HUES48 (cell line): ENCODE results near the gene CDIPT.
A peak's percentile ranks its signal among the peaks of the same experiment; 100 is the strongest.
"Not testable (repeated sequence)": the region's sequence is repeated elsewhere in the genome, so short reads cannot be mapped to it uniquely, and the experiment has no call there.

ENCODE experiments used
- H3K27ac ChIP-seq: one replicate; pipeline ENCODE4 v1.7.0; 2013; ENCODE audit warnings: low read depth, low read length, inconsistent platforms
- H3K27me3 ChIP-seq: 2 replicates; pipeline ENCODE4 v1.6.1; 2013; ENCODE audit warnings: mild to moderate bottlenecking, low read length; ENCODE audit not compliant: control insufficient read depth, insufficient read depth
- H3K36me3 ChIP-seq: 2 replicates; pipeline ENCODE4 v1.6.1; 2013; ENCODE audit warnings: low read length; ENCODE audit not compliant: control insufficient read depth, insufficient read depth
- H3K4me1 ChIP-seq: 2 replicates; pipeline ENCODE4 v1.6.1; 2013; ENCODE audit warnings: mild to moderate bottlenecking, low read length; ENCODE audit not compliant: control insufficient read depth, insufficient read depth
- H3K4me3 ChIP-seq: 2 replicates; pipeline ENCODE4 v1.5.1; 2013; ENCODE audit warnings: mild to moderate bottlenecking, low read depth, low read length
- H3K9ac ChIP-seq: 2 replicates; pipeline ENCODE4 v1.6.1; 2013; ENCODE audit warnings: mild to moderate bottlenecking, low read depth, low read length, moderate library complexity
- H3K9me3 ChIP-seq: 2 replicates; pipeline ENCODE4 v1.6.1; 2013; ENCODE audit warnings: low read length; ENCODE audit not compliant: control insufficient read depth, insufficient read depth

Gene CDIPT

GRCh38 chr16:29842732-29843346 is 20.2 kb downstream of the CDIPT start:
- Histone ChIP-seq H3K36me3 (no peaks in the 10 kb centered on the region), H3K9ac (no peak overlapping the region), H3K4me3 (no peak overlapping the region), H3K4me1 (no peaks in the 10 kb centered on the region), H3K27me3 (no peaks in the 10 kb centered on the region), H3K27ac (no peak overlapping the region), H3K9me3 (no peaks in the 10 kb centered on the region)

GRCh38 chr16:29841631-29842030 is 21.4 kb downstream of the CDIPT start:
- Histone ChIP-seq H3K4me1 (no peaks in the 10 kb centered on the region), H3K9me3 (no peaks in the 10 kb centered on the region), H3K27ac (no peak overlapping the region), H3K9ac (no peak overlapping the region), H3K4me3 (no peak overlapping the region), H3K27me3 (no peaks in the 10 kb centered on the region), H3K36me3 (no peaks in the 10 kb centered on the region)

GRCh38 chr16:29840240-29840639 is 22.8 kb downstream of the CDIPT start:
- Histone ChIP-seq H3K36me3 (no peaks in the 10 kb centered on the region), H3K27me3 (no peaks in the 10 kb centered on the region), H3K4me1 (no peaks in the 10 kb centered on the region), H3K9ac (no peak overlapping the region), H3K9me3 (no peaks in the 10 kb centered on the region), H3K4me3 (no peak overlapping the region), H3K27ac (no peak overlapping the region)

GRCh38 chr16:29839822-29840221 is 23.2 kb downstream of the CDIPT start:
- no peaks in the 10 kb centered on the region for H3K36me3 ChIP-seq
- no peak overlapping the region for H3K4me3 ChIP-seq
- no peak overlapping the region for H3K27ac ChIP-seq
- no peaks in the 10 kb centered on the region for H3K9me3 ChIP-seq
- H3K9ac ChIP-seq: no peak overlapping the region
- no peaks in the 10 kb centered on the region for H3K27me3 ChIP-seq
- no peaks in the 10 kb centered on the region for H3K4me1 ChIP-seq

GRCh38 chr16:29837841-29838240 is 25.2 kb downstream of the CDIPT start:
- Histone ChIP-seq H3K36me3 (no peaks in the 10 kb centered on the region), H3K27me3 (no peaks in the 10 kb centered on the region), H3K4me1 (no peaks in the 10 kb centered on the region), H3K27ac (no peak overlapping the region), H3K9me3 (no peaks in the 10 kb centered on the region), H3K9ac (no peak overlapping the region), H3K4me3 (no peak overlapping the region)

- H3K36me3 ChIP-seq: no peaks in the 10 kb centered on the region
- H3K4me3 ChIP-seq: no peak overlapping the region
- H3K4me1 ChIP-seq: no peaks in the 10 kb centered on the region
- H3K9me3 ChIP-seq: no peaks in the 10 kb centered on the region
- no peak overlapping the region for H3K9ac ChIP-seq
- no peak overlapping the region for H3K27ac ChIP-seq
- H3K27me3 ChIP-seq: no peaks in the 10 kb centered on the region
Measured at GRCh38 chr16:29836623-29837022, 26.4 kb downstream of the CDIPT start.

GRCh38 chr16:29835926-29836325 is 27.1 kb downstream of the CDIPT start:
- no peaks in the 10 kb centered on the region for H3K36me3 ChIP-seq
- H3K9ac ChIP-seq: no peak overlapping the region
- no peak overlapping the region for H3K4me3 ChIP-seq
- no peaks in the 10 kb centered on the region for H3K27me3 ChIP-seq
- H3K4me1 ChIP-seq: no peaks in the 10 kb centered on the region
- H3K27ac ChIP-seq: no peak overlapping the region
- no peaks in the 10 kb centered on the region for H3K9me3 ChIP-seq

GRCh38 chr16:29834079-29834478 is 28.9 kb downstream of the CDIPT start:
- Histone ChIP-seq H3K27ac (no peak overlapping the region), H3K9ac (no peak overlapping the region), H3K36me3 (no peaks in the 10 kb centered on the region), H3K4me3 (no peak overlapping the region), H3K4me1 (no peaks in the 10 kb centered on the region), H3K27me3 (no peaks in the 10 kb centered on the region), H3K9me3 (no peaks in the 10 kb centered on the region)

GRCh38 chr16:29833219-29833618 is 29.8 kb downstream of the CDIPT start:
- not testable (repeated sequence) for H3K27ac ChIP-seq, H3K27me3 ChIP-seq, H3K36me3 ChIP-seq, H3K4me3 ChIP-seq, H3K4me1 ChIP-seq, H3K9me3 ChIP-seq, H3K9ac ChIP-seq

GRCh38 chr16:29831490-29831889 is 31.5 kb downstream of the CDIPT start:
- Histone ChIP-seq H3K4me1 (no peaks in the 10 kb centered on the region), H3K36me3 (no peaks in the 10 kb centered on the region), H3K9me3 (no peaks in the 10 kb centered on the region), H3K4me3 (no peak overlapping the region), H3K27me3 (no peaks in the 10 kb centered on the region), H3K27ac (no peak overlapping the region), H3K9ac (no peak overlapping the region)

GRCh38 chr16:29830774-29831173 is 32.3 kb downstream of the CDIPT start:
- Histone ChIP-seq H3K27ac (no peak overlapping the region), H3K36me3 (no peaks in the 10 kb centered on the region), H3K27me3 (no peaks in the 10 kb centered on the region), H3K9me3 (no peaks in the 10 kb centered on the region), H3K4me1 (no peaks in the 10 kb centered on the region), H3K9ac (no peak overlapping the region), H3K4me3 (no peak overlapping the region)

- H3K36me3 ChIP-seq: no peaks in the 10 kb centered on the region
- no peaks in the 10 kb centered on the region for H3K9me3 ChIP-seq
- peaks cover 8% of the 10 kb centered on the region for H3K4me1 ChIP-seq
- H3K9ac ChIP-seq: 0 out of 2 replicates have a peak overlapping the region, but pooled peaks have one; percentile 40
- H3K27me3 ChIP-seq: no peaks in the 10 kb centered on the region
- H3K4me3 ChIP-seq: no peak overlapping the region
- no peak overlapping the region for H3K27ac ChIP-seq
Measured at GRCh38 chr16:29826342-29826695, 36.7 kb downstream of the CDIPT start.
